H9 (cell line): ENCODE measurements around the gene TMEM187. TPM values are rescaled to one million over a fixed set of nuclear protein-coding genes. Genes with fewer than 3 reads are reported as not detected.

Source experiments
- DNase-seq: peaks from one replicate; pipeline ENCODE4 v3.0.0-alpha.2; 2017
- H2AFZ ChIP-seq: one replicate; pipeline ENCODE4 v1.6.1; 2013; ENCODE audit warnings: mild to moderate bottlenecking, low read length, control low read depth, moderate library complexity
- H2AK5ac ChIP-seq: 2 replicates; pipeline ENCODE4 v1.6.1; 2013; ENCODE audit warnings: low read length, control low read depth, mixed read lengths; ENCODE audit not compliant: insufficient read length
- H2BK120ac ChIP-seq: one replicate; pipeline ENCODE4 v1.6.1; 2013; ENCODE audit warnings: low read depth, mild to moderate bottlenecking, low read length, control low read depth, inconsistent platforms; ENCODE audit not compliant: poor library complexity, severe bottlenecking
- H2BK12ac ChIP-seq: 2 replicates; pipeline ENCODE4 v1.6.1; 2013; ENCODE audit warnings: low read length, control low read depth, mixed read lengths, low read depth; ENCODE audit not compliant: insufficient read length
- H2BK15ac ChIP-seq: 2 replicates; pipeline ENCODE4 v1.6.1; 2013; ENCODE audit warnings: low read depth, low read length, control low read depth
- H2BK20ac ChIP-seq: one replicate; pipeline ENCODE4 v1.6.1; 2013; ENCODE audit warnings: low read depth, mild to moderate bottlenecking, low read length, control low read depth, inconsistent platforms; ENCODE audit not compliant: poor library complexity, severe bottlenecking
- H2BK5ac ChIP-seq: 2 replicates; pipeline ENCODE4 v1.6.1; 2013; ENCODE audit warnings: low read length, control low read depth, mixed read lengths; ENCODE audit not compliant: insufficient read length
- H3K14ac ChIP-seq: 2 replicates; pipeline ENCODE4 v1.6.1; 2013; ENCODE audit warnings: low read length, control low read depth; ENCODE audit not compliant: insufficient read depth
- H3K18ac ChIP-seq: 2 replicates; pipeline ENCODE4 v1.6.1; 2013; ENCODE audit warnings: low read depth, mild to moderate bottlenecking, mixed read lengths, low read length, control low read depth; ENCODE audit not compliant: insufficient read length
- H3K23ac ChIP-seq: 2 replicates; pipeline ENCODE4 v1.6.1; 2013; ENCODE audit warnings: low read length, control low read depth, mixed read lengths, low read depth; ENCODE audit not compliant: insufficient read length
- H3K23me2 ChIP-seq: 2 replicates; pipeline ENCODE4 v1.6.1; 2013; ENCODE audit warnings: low read depth, mild to moderate bottlenecking, mixed read lengths, low read length, control low read depth; ENCODE audit not compliant: insufficient read length, poor library complexity, severe bottlenecking
- H3K27ac ChIP-seq: 2 replicates; pipeline ENCODE4 v1.5.1; 2013; ENCODE audit warnings: low read length, control low read depth, mixed read lengths, low read depth; ENCODE audit not compliant: insufficient read length
- H3K27me3 ChIP-seq: 2 replicates; pipeline ENCODE4 v1.6.1; 2013; ENCODE audit warnings: low read length, control low read depth, inconsistent platforms; ENCODE audit not compliant: insufficient read depth
- H3K4ac ChIP-seq: 2 replicates; pipeline ENCODE4 v1.6.1; 2013; ENCODE audit warnings: low read depth, mild to moderate bottlenecking, control low read depth, inconsistent platforms, low read length, moderate library complexity
- H3K4me1 ChIP-seq: 2 replicates; pipeline ENCODE4 v1.6.1; 2013; ENCODE audit warnings: low read length, control low read depth, inconsistent platforms; ENCODE audit not compliant: insufficient read depth
- H3K4me2 ChIP-seq: 2 replicates; pipeline ENCODE4 v1.6.1; 2013; ENCODE audit warnings: low read length, control low read depth, mixed read lengths; ENCODE audit not compliant: insufficient read length, insufficient read depth
- H3K56ac ChIP-seq: 2 replicates; pipeline ENCODE4 v1.6.1; 2013; ENCODE audit warnings: low read depth, mild to moderate bottlenecking, mixed read lengths, low read length, control low read depth; ENCODE audit not compliant: insufficient read length
- H3K79me1 ChIP-seq: 2 replicates; pipeline ENCODE4 v1.6.1; 2013; ENCODE audit warnings: low read depth, mild to moderate bottlenecking, moderate library complexity, low read length, control low read depth, inconsistent platforms; ENCODE audit not compliant: insufficient read depth, poor library complexity, severe bottlenecking
- H3K79me2 ChIP-seq: 2 replicates; pipeline ENCODE4 v1.6.1; 2013; ENCODE audit warnings: low read length, control low read depth, inconsistent platforms; ENCODE audit not compliant: insufficient read depth
- H3K9ac ChIP-seq: 2 replicates; pipeline ENCODE4 v1.6.1; 2013; ENCODE audit warnings: low read length, control low read depth, mixed read lengths; ENCODE audit not compliant: insufficient read length; ENCODE audit errors: extremely low read depth
- H3K9me3 ChIP-seq: one replicate; pipeline ENCODE4 v1.6.1; 2013; ENCODE audit warnings: low read depth, low read length, inconsistent platforms; ENCODE audit not compliant: control insufficient read depth
- H3T11ph ChIP-seq: one replicate; pipeline ENCODE4 v1.6.1; 2013; ENCODE audit warnings: mild to moderate bottlenecking, low read length, control low read depth, inconsistent platforms
- H4K20me1 ChIP-seq: one replicate; pipeline ENCODE4 v1.6.1; 2013; ENCODE audit not compliant: control insufficient read depth, insufficient read length, insufficient read depth
- H4K5ac ChIP-seq: 2 replicates; pipeline ENCODE4 v1.6.1; 2013; ENCODE audit warnings: low read depth, mild to moderate bottlenecking, mixed read lengths, low read length, control low read depth; ENCODE audit not compliant: insufficient read length
- H4K8ac ChIP-seq: replicated peaks from 2 replicates; pipeline ENCODE4 v1.6.1; 2013; ENCODE audit warnings: low read length, control low read depth, mixed read lengths, low read depth; ENCODE audit not compliant: insufficient read length
- H4K91ac ChIP-seq: 2 replicates; pipeline ENCODE4 v1.6.1; 2013; ENCODE audit warnings: low read depth, mild to moderate bottlenecking, moderate library complexity, mixed read lengths, low read length, control low read depth; ENCODE audit not compliant: insufficient read length
- H3K27ac Mint-ChIP-seq, 3 experiments: 2 replicates in 2 of 3; 3 replicates in 1 of 3; pipeline ENCODE4 v1.8.0; 2020 to 2021; ENCODE audit warnings: mixed read lengths in 3 of 3, mild to moderate bottlenecking in 1 of 3, moderate library complexity in 1 of 3
- H3K27me3 Mint-ChIP-seq: 2 replicates; pipeline ENCODE4 v1.8.0; 2021; ENCODE audit warnings: low read depth, mild to moderate bottlenecking, moderate library complexity, mixed read lengths
- H3K36me3 Mint-ChIP-seq, 3 experiments: 2 replicates in 2 of 3; 3 replicates in 1 of 3; pipeline ENCODE4 v1.8.0; 2020 to 2021; ENCODE audit warnings: low read depth in 3 of 3, mixed read lengths in 3 of 3; ENCODE audit not compliant: insufficient read depth in 1 of 3
- H3K4me1 Mint-ChIP-seq, 2 experiments: 2 replicates each; pipeline ENCODE4 v1.8.0; 2020; ENCODE audit warnings: mixed read lengths in 2 of 2
- H3K4me3 Mint-ChIP-seq, 2 experiments: 2 replicates in 1 of 2; 3 replicates in 1 of 2; pipeline ENCODE4 v1.8.0; 2020 to 2021; ENCODE audit warnings: mild to moderate bottlenecking in 2 of 2, mixed read lengths in 2 of 2, moderate library complexity in 1 of 2
- H3K9me3 Mint-ChIP-seq, 2 experiments: 2 replicates in 1 of 2; 3 replicates in 1 of 2; pipeline ENCODE4 v1.8.0; 2020; ENCODE audit warnings: mild to moderate bottlenecking in 2 of 2, mixed read lengths in 2 of 2, moderate library complexity in 1 of 2
- WGBS: extraction: QIAGEN DNeasy Blood & Tissue Kit; methylation state at CpG from one replicate; pipeline ENCODE4 v1.1.7; 2013; ENCODE audit warnings: missing lambda C conversion rate, low lambda C conversion rate, mixed read lengths; ENCODE audit not compliant: insufficient read length; ENCODE audit errors: extremely low coverage; 5-methylcytosine and 5-hydroxymethylcytosine counted together
- total RNA-seq: library from RNA; stranded (reverse); gene quantifications from 2 replicates; pipeline ENCODE4 v1.2.1, GENCODE V29; 2021
- TF ChIP-seq, protein P1 (sequence below): fragments of 200-600 bp; sonication (generic); conservative IDR thresholded peaks from 3 replicates; pipeline ENCODE4 v1.8.0; 2021; ENCODE audit warnings: antibody characterized with exemption, mild to moderate bottlenecking

Gene TMEM187
- total RNA-seq, 1 experiment from 2014 or later, result 2.7 TPM

DNA sequence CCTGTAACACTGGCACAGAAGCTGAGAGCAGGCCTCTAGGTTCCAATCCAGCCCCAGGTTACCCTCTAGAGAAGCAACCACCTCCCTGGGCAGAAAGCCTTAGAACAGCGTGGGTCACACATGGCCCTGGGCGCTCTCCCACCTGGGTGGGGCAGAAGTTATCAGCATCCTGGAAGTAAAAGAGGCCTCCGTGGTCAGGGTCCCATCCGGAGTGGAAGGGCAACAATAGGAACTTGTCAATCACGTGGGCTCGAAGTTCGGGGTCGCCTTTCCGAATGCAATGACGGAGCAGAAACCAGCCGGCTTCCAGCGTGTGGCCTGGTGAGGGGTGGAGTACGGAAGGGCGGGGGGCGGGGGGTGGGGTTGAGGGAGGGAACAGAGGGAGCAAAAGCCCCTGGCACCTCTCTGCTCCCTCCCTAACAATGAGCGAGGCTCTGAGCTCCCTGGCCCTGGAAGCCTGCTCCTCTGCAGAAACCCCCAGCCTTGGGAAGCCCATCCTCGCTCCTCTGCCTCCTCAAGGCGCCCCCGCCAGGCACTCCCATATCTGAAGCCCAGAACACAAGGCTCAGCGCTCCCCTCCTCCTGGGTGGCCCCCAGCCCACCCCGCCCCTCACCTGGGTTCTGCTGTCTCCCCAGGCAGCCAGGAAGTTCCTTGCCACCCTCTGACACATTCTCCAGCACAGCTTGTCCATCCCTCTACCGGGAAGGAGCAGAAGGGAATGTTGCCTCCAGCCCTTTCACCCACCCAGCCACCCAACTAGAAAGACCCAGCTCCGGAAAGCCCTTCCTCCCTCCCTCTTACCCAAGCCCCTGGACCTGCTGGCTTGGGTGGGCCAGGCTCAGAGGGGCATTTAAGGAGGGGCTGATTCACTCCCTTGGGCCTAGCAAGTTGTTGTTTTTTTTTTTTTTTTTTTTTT is 31.0 kb upstream of the TMEM187 start:
- no peak overlapping the region for H2BK15ac ChIP-seq
- H3K27ac ChIP-seq, result no peak overlapping the region
- Mint-ChIP-seq H3K36me3 (peaks cover 6 to 12% (median 9%) of the 10 kb centered on the region in 3 experiments; a peak in 6 of 7 replicates), H3K4me3 (peak overlapping the region; percentile 38 to 64; a peak in 3 of 5 replicates), H3K27ac (peak overlapping the region; percentile 31 to 95 (median 88); a peak in 5 of 7 replicates), H3K27me3 (no peaks in the 10 kb centered on the region), H3K9me3 (peaks cover 36 to 46% of the 10 kb centered on the region in 2 experiments), H3K4me1 (peaks cover 13 to 23% of the 10 kb centered on the region in 2 experiments)
- H2BK20ac ChIP-seq, result peak overlapping the region; percentile 76
- H3K4ac ChIP-seq, result no peak overlapping the region
- H4K20me1 ChIP-seq, result no peaks in the 10 kb centered on the region
- H3K23ac ChIP-seq, result no peak overlapping the region
- no peak overlapping the region for H4K5ac ChIP-seq
- H3T11ph ChIP-seq, result no peak overlapping the region
- no peaks in the 10 kb centered on the region for H3K4me1 ChIP-seq
- no peak overlapping the region for H3K56ac ChIP-seq
- DNase-seq, result peak; percentile 67
- H2AK5ac ChIP-seq, result no peak overlapping the region
- H3K79me1 ChIP-seq, result no peaks in the 10 kb centered on the region
- no peak overlapping the region for H2BK120ac ChIP-seq
- H3K79me2 ChIP-seq, result no peaks in the 10 kb centered on the region
- no peaks in the 10 kb centered on the region for H3K23me2 ChIP-seq
- H3K14ac ChIP-seq, result peak overlapping the region; percentile 47; the same call in 1 of the 2 replicates
- no peak overlapping the region for H2BK12ac ChIP-seq
- peaks cover under 1% of the 10 kb centered on the region for H3K9me3 ChIP-seq
- H4K91ac ChIP-seq, result no peak overlapping the region
- no peak overlapping the region for H3K4me2 ChIP-seq
- WGBS, result no CpG with 5 or more reads among the region's 23 CpGs
- no peak overlapping the region for H2BK5ac ChIP-seq
- no peak overlapping the region for H2AFZ ChIP-seq
- H3K27me3 ChIP-seq, result no peaks in the 10 kb centered on the region
- no peak overlapping the region for H3K9ac ChIP-seq
- no peak overlapping the region for H4K8ac ChIP-seq
- peak overlapping the region; percentile 82 for H3K18ac ChIP-seq
- TF ChIP-seq, protein P1, sequence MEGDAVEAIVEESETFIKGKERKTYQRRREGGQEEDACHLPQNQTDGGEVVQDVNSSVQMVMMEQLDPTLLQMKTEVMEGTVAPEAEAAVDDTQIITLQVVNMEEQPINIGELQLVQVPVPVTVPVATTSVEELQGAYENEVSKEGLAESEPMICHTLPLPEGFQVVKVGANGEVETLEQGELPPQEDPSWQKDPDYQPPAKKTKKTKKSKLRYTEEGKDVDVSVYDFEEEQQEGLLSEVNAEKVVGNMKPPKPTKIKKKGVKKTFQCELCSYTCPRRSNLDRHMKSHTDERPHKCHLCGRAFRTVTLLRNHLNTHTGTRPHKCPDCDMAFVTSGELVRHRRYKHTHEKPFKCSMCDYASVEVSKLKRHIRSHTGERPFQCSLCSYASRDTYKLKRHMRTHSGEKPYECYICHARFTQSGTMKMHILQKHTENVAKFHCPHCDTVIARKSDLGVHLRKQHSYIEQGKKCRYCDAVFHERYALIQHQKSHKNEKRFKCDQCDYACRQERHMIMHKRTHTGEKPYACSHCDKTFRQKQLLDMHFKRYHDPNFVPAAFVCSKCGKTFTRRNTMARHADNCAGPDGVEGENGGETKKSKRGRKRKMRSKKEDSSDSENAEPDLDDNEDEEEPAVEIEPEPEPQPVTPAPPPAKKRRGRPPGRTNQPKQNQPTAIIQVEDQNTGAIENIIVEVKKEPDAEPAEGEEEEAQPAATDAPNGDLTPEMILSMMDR, result no peak
